Panc1 (cell line): Measurements from ENCODE around the gene MED17. TPM values are rescaled to one million over a fixed set of nuclear protein-coding genes. Genes with fewer than 3 reads are reported as not detected.

Source experiments
- ATAC-seq: fragments of 200-7000 bp; cut with Tn5 transposase; 2 replicates; pipeline ENCODE4 v1.9.1; 2020; ENCODE audit warnings: mild to moderate bottlenecking, moderate library complexity
- BruUV-seq: library from RNA; stranded (reverse); fragments of 400-500 nt; replicated peaks from 2 replicates; lab custom pipeline; 2021; lab: Mats Ljungman, UMichigan
- CTCF ChIA-PET: fragments of 300-600 bp; sonication (Branson Sonifier 250); formaldehyde crosslinking; loops from one replicate; lab custom pipeline; 2022; ENCODE audit warnings: antibody characterized with exemption; lab: Charles Lee
- POLR2A ChIA-PET: fragments of 300-600 bp; sonication (Branson Sonifier 250); formaldehyde crosslinking; loops from one replicate; lab custom pipeline; 2022; ENCODE audit warnings: antibody characterized with exemption; lab: Charles Lee
- DNase-seq: peaks from one replicate; pipeline ENCODE4 v3.0.0-alpha.2; 2010; ENCODE audit warnings: low read depth, low spot score
- H3K27ac ChIP-seq: 2 replicates; pipeline ENCODE4 v1.5.1; 2011; ENCODE audit warnings: mild to moderate bottlenecking, low read length, inconsistent platforms
- H3K27me3 ChIP-seq: fragments of 200-500 bp; sonication (Bioruptor generic); 2 replicates; pipeline ENCODE4 v1.6.0; 2014; ENCODE audit warnings: low read length, inconsistent platforms; ENCODE audit not compliant: control insufficient read depth, insufficient read depth
- H3K36me3 ChIP-seq: fragments of 200-500 bp; sonication (Bioruptor generic); 2 replicates; pipeline ENCODE4 v1.5.1; 2014; ENCODE audit warnings: inconsistent platforms, mild to moderate bottlenecking, low read length, moderate library complexity; ENCODE audit not compliant: control insufficient read depth, insufficient read depth
- H3K4me1 ChIP-seq: 2 replicates; pipeline ENCODE4 v1.5.1; 2011; ENCODE audit warnings: inconsistent platforms, mild to moderate bottlenecking, low read length, moderate library complexity; ENCODE audit not compliant: control insufficient read depth, insufficient read depth
- H3K4me3 ChIP-seq, 2 experiments: 2 replicates each; pipeline ENCODE4 v1.5.1; 2011 to 2012; ENCODE audit warnings: low read depth in 2 of 2, low read length in 2 of 2, mild to moderate bottlenecking in 2 of 2, inconsistent platforms in 1 of 2, moderate library complexity in 1 of 2
- H3K9me3 ChIP-seq: fragments of 200-500 bp; sonication (Bioruptor generic); 2 replicates; pipeline ENCODE4 v1.5.1; 2014; ENCODE audit warnings: low read depth, mild to moderate bottlenecking, inconsistent platforms, low read length, moderate library complexity; ENCODE audit not compliant: control insufficient read depth, insufficient read depth
- CTCF ChIP-seq: fragments of 450-650 bp; IDR thresholded peaks from 2 replicates; pipeline ENCODE4 v1.5.1; 2017; ENCODE audit warnings: mild to moderate bottlenecking
- POLR2AphosphoS5 ChIP-seq: IDR thresholded peaks from 2 replicates; pipeline ENCODE4 v1.6.1; 2012; ENCODE audit warnings: mild to moderate bottlenecking, low read depth, low read length, moderate library complexity
- REST ChIP-seq, 2 experiments: IDR thresholded peaks; 2 replicates each; pipeline ENCODE4 v1.6.1; 2011 to 2012; ENCODE audit warnings: low read depth in 2 of 2, control low read depth in 1 of 2, low read length in 1 of 2, mild to moderate bottlenecking in 1 of 2, moderate library complexity in 1 of 2; ENCODE audit not compliant: insufficient read depth in 1 of 2
- SIN3A ChIP-seq: IDR thresholded peaks from 2 replicates; pipeline ENCODE4 v1.6.1; 2012; ENCODE audit warnings: low read depth, mild to moderate bottlenecking, low read length, moderate library complexity, borderline replicate concordance; ENCODE audit not compliant: insufficient read depth
- TCF7L2 ChIP-seq: IDR thresholded peaks from 2 replicates; pipeline ENCODE4 v1.6.1; 2011; ENCODE audit warnings: mild to moderate bottlenecking, low read depth, low read length, inconsistent platforms
- in situ Hi-C: cut with HindIII; loops from 2 replicates; pipeline ENCODE4 v1.10.0; 2016; ENCODE audit warnings: low sequenced_read_pairs, low pct_unique_long_range_greater_than_20kb
- intact Hi-C: fragments of 100-400 bp; cut with micrococcal nuclease; formaldehyde crosslinking; loops from one replicate; pipeline ENCODE4 v1.10.0; 2022; ENCODE audit not compliant: unreplicated experiment
- total RNA-seq: library from RNA; stranded (reverse); gene quantifications from one replicate; pipeline ENCODE4 v1.2.1, GENCODE V29; 2021; ENCODE audit not compliant: unreplicated experiment

The MED17 gene
- total RNA-seq, 1 experiment from 2014 or later = 52.4 TPM

GRCh38 chr11:93822359-93822758, 38.3 kb downstream of the MED17 start:
- Histone ChIP-seq H3K27ac (no peak overlapping the region), H3K27me3 (no peaks in the 10 kb centered on the region), H3K4me3 (no peak overlapping the region), H3K9me3 (no peaks in the 10 kb centered on the region), H3K36me3 (no peaks in the 10 kb centered on the region), H3K4me1 (no peaks in the 10 kb centered on the region)
- no peak for TF ChIP-seq SIN3A
- TF ChIP-seq TCF7L2 = no peak
- TF ChIP-seq POLR2AphosphoS5 = no peak
- no peak for TF ChIP-seq CTCF
- TF ChIP-seq REST (IDR thresholded peaks at IDR 0.05; ENCODE audit: insufficient read depth in 1 of 2, low read depth in 2 of 2, low read length in 1 of 2) = no peak
- ChIA-PET CTCF (no interaction called here), POLR2A (no interaction called here)
- intact Hi-C loops (no loop called here), in situ Hi-C loops (no loop called here)
- ATAC-seq = no peak
- BruUV-seq = no TSS peak
- DNase-seq = no peak

- Histone ChIP-seq H3K27ac (no peak overlapping the region), H3K9me3 (no peaks in the 10 kb centered on the region), H3K36me3 (no peaks in the 10 kb centered on the region), H3K4me1 (no peaks in the 10 kb centered on the region), H3K4me3 (no peak overlapping the region), H3K27me3 (no peaks in the 10 kb centered on the region)
- in situ Hi-C loops (no loop called here), intact Hi-C loops (no loop called here)
- BruUV-seq = no TSS peak
- CTCF ChIA-PET = no interaction called here
- no peak for DNase-seq
- no peak for TF ChIP-seq SIN3A
- no peak for TF ChIP-seq TCF7L2
- TF ChIP-seq REST (IDR thresholded peaks at IDR 0.05; ENCODE audit: insufficient read depth in 1 of 2, low read depth in 2 of 2, low read length in 1 of 2) = no peak
- no peak for TF ChIP-seq POLR2AphosphoS5
- no peak for TF ChIP-seq CTCF
- POLR2A ChIA-PET = no interaction called here
- ATAC-seq = no peak
These were observed 39.1 kb downstream of the MED17 start for GRCh38 chr11:93823210-93823609.
